ENCODE results near the gene ZFR.
"Not testable (repeated sequence)": the region's sequence is repeated elsewhere in the genome, so short reads cannot be mapped to it uniquely, and the experiment has no call there.

The ZFR gene

DNA sequence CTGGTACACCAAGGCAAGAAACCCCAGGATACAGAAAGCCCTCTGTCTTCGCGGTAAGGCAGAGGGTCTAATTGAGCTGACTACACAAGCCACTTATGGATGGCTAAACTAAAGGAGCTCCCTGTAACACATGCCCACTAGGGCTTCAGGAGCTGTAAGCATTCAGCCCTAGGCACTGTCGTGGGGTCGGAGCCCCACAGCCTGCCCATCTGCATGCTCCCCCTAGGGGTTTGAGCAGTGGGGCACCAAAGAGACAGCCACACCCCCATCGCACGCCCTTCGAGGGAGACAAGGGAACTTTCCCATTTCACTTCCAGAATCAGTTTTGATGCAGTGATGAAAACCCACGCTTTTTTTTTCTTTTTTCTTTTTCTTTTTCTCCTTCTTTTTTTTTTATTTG is 120.8 kb downstream of the ZFR start:
- no peak for FAIRE-seq
- DNase-seq (ENCODE audit: low spot score) = no peak

DNA sequence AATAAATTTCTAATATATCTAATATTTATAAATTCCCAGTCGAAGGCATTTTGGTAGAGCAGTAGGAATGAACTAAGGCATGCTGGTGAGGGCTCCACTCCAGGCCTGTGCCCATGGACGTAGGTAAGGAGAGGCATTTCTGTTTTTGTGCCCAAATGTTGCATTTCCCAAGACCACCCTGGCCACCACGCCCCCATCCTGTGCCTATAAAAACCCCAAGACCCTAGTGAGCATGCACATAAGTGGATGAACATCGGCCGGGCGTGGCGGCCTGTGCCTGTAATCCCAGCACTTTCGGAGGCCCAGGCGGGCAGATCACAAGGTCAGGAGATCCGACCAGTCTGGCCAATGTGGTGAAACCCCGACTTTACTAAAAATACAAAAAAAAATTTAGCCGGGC is 121.7 kb downstream of the ZFR start:
- FAIRE-seq = no peak
- DNase-seq (ENCODE audit: low spot score) = no peak

DNA sequence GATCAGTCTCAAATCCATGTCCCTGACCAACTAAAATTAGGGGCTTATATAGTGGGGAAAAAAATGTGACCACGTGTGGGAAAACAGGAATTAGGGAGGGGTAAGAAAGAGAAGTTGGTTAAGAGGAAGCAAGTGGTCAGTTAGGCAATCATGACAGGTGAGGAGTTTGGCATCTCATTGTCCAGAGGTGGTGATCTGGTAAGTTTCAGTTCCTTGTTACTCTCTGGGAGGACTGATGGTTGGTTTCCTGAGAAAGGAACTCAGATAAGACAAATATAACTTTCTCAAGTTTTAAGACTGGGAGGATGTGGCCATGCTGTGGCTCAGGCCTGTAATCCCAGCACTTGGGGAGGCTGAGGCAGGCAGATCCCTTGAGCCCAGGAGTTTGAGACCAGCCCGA is 122.8 kb downstream of the ZFR start:
- not testable (repeated sequence) for FAIRE-seq; DNase-seq (ENCODE audit: low spot score)

DNA sequence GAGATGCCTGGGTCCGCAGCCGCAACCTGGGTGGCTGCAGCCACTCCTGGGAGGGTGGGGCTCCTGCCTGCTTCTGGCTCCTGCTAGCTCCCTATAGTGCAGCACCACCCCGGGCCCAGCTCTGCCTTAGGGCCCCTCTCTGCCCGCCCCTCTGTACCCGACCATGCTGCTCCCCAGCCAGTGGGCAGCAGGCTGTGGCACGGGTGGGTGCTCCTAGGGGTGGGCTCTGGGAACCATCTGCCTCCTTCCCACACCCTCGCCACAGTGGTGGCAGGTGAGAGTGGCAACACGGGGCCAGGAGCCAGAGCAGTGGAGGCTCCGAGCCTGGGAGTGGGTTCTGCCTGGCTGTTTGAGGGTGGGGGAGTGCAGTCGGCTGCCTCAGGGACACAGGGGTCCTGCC is 124.0 kb downstream of the ZFR start:
- FAIRE-seq (peak; percentile 17), DNase-seq (ENCODE audit: low spot score) (no peak)

DNA sequence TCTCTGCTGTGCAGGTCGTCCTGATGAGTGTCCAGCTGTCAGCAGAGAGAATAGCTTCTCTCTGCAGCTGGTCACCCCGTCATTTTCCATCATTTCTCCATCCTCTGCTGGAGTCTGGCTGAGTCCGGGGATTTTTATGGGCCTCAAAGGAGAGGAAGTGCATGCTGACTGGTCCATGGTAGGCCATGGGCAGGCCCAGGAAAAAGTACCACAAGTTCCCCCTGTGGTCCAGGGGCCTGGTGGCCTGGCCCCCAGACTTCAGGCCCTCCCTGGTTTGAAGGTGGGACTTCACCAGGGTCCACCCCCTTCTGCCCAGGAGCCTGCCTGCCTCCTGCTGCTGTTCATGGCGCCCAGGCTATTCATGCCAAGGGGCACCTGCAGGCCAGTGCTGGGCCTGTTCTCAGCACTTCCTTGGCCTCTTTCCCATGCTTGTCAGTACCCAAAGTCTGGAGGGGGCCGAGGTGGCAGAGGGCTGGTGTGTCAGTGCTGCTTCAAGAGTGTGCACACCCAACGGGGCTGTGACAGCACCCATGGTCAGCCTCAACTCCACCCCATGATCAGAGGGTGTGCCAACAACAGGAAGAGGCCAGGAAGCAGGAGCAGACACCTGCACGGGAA is 124.5 kb downstream of the ZFR start:
- no peak for DNase-seq (ENCODE audit: low spot score)
- no peak for FAIRE-seq

DNA sequence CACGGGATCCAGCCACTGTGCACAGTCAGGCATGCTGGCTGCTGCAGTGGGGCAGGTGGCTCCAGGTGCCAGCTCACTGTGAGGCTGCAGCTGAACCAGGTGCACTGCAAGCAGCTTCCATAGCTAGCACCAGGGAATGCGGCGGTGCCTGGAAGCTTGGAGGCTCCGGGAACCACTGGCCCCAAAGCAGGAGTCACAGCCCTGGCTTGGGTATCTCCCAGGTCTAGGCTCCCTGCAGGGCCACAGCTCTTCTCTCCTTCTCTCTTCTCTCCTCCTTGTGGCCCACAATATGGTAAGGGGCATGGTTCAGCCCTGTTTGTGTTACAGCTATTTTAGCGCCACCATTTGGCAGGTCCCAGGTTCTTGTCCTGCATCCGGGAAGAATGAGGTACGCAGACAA is 125.1 kb downstream of the ZFR start:
- DNase-seq (ENCODE audit: low spot score) = no peak
- FAIRE-seq = no peak

DNA sequence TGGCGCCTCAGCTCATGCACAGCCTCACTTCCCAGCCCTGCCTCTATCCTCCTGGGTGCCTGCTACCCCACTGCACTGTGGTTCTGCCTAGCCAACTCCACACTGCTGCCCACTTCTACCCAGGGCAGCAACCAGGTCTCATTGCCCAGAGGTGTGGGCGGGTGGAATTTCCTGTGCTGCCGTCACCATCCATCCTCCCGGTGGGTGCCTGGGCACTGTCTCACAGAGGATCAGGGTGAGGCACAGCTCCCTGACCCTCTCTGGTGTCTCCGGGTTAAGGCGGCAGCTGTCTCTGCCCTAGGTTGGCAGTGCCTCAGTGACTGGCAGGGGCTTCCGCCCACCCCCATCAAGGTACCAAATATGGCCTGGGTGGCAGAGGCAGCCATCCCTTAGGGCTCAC is 127.5 kb downstream of the ZFR start:
- DNase-seq (ENCODE audit: low spot score) = no peak
- FAIRE-seq = no peak

DNA sequence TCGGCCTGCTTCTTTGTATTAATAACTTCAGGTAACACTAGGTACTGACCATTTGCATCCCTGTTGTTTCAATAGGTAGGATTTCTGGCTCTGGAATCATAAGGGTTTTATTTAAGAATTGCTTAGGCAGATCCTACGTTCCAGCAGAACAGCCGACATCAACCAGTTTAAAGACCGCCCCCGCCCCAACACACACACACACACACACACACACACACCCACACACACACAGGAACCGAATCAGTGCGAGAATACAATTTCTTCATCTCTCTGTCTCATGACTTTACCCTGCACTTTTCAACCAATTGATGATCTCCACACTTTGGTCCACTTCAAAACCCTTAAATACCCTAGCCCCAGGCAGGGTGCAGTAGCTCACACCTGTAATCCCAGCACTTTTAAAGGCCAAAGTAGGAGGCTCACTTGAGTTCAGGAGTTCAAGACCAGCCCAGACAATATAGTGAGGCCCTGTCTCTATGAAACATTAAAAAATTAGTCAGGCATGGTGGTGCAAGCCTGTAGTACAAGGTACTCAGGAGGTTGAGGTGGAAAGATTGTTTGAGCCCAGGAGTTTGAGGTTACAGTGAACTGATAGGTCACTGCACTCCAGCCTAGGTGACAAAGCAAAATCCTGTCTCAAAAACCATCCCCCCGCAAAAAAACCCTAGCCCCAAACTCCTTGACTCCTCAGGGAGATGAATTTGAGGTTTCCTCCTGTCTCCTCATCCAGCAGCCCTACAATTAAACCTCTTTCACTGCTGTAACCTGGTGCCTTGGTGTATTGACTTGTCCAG is 129.1 kb downstream of the ZFR start:
- FAIRE-seq (no peak), DNase-seq (ENCODE audit: low spot score) (no peak)

DNA sequence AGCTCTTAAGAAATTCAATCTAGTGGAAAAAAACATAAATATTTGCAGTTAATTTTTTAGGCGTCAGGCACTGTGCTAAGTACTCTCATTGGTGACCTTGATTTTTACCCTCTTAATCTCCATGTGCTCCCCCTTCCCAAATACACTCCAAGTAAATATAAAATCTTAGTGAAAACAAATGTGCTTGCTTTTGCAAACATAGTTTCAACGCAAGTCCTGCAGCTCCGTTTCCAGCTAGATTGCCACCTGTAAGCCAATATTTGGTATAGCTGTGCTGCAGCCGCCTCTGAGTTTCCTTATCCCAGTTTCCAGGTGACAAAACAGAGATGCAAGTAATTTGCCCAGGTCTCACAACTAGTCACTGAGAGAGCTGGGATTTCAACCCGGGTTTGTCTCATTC is 129.9 kb downstream of the ZFR start:
- DNase-seq (ENCODE audit: low spot score) (no peak), FAIRE-seq (no peak)

DNA sequence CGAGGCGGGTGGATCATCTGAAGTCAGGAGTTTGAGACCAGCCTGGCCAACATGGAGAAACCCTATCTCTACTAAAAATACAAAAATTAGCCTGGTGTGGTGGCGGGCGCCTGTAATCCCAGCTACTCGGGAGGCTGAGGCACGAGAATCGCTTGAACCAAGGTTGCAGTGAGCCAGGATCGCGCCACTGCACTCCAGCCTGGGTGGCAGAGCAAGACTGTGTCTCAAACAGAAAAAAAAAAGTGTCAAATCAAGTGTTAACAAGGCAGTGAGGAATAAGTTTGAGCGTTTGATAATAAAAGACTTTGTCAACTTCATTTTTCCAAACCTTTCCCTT is 130.4 kb downstream of the ZFR start:
- not testable (repeated sequence) for FAIRE-seq; DNase-seq (ENCODE audit: low spot score)

DNA sequence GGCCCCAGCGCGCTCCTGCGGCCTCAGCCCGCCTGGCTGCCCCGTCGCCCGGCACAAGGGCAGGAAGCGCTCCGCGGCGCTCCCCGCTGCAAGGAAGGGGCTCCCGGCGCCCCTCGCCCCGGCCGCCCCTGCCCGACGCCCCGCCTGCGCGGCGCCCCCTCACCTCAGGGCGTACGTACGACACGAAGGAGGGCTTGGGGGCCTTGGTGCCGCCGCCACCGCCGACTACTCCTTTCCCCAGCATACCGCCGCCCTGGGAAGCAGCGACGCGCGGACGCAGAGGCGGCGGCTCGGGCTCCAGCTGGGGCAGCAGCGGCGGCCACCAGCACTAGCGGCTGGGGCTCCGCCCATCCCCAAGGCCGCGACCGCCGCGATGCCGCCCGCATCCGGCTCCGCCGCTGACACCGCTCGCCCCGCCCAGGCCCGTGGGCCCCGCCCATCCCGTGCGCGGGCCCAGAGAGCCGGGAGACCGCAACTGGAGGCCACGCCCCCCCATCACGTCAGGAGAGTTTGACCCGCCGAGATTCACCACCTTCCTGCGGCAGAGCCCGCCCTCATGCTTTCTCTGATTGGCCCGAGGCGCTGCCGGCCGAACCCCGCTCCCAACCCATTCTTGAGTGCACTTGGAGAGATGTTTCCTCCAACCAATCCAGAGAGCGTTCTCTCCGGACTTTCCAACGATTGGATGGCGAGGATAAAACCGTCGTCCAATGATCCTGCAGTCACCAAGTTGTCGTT is 131.8 kb downstream of the ZFR start, which contains the start of gene MTMR12:
MTMR12 (minus strand) TSS at position 345 of the 738 bp plus-strand sequence; CDS start at position 244, 101 bp downstream.
- DNase-seq (ENCODE audit: low spot score) (peak; percentile 100), FAIRE-seq (peak; percentile 86)

DNA sequence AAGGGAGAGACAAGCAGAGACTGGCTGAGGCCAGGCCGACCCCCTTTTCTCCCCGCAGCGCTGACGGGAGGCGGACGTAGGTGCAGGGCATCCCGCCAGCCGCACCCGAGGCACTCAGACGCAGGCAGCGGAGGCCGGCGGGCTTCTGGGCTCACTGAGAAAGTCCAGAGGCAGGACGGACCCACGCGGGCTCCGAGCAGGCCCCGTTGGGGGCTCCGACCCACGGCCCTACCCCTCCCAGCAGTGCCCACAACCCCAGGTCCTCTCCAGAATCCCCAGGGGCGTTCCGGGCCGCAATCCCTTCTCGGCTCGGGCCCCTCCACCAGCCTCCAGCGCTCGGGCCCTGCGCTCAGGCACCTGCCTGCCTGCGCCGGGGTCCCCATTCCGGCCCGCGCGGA is 132.3 kb downstream of the ZFR start:
- DNase-seq (ENCODE audit: low spot score) = peak; percentile 72

DNA sequence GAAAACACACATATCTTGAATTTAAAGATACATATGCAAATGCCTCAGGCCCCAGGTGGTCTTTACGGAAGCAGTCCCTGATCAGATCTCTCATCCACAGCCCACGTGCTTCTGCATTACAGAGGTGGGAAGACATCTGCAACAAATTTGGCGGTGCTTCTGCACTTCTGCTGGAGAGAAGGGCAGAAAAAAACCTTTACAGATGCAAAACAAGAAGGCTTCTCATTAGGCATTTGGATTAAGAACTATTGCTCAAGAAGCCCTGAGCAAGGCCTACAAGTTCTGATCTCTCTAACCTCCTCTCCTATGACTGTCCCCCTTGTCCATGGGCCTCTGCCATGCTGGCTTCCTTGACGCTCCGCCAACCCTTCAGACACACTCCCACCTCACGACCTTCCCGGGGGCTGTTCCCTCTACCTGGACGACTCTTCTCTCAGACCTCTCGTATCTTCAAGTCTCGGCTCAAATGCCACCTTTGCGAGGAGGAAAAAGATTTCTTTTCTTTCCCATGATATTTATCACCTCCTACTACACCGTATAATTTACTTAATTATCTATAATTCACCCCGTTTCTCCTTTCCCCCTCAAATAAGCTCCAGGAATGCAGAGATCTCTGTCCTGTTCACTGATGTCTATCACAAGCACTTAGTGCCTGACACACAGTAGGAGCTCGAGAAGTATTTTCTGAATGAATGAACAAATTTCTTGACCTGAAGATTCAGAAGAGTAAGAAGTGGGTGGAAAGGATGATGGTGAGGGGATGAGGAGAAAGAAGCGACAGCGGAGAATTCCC is 132.9 kb downstream of the ZFR start:
- FAIRE-seq = no peak
- no peak for DNase-seq (ENCODE audit: low spot score)

More for the DNA sequence above, 132.3 kb downstream of the ZFR start:
- no peak for FAIRE-seq

DNA sequence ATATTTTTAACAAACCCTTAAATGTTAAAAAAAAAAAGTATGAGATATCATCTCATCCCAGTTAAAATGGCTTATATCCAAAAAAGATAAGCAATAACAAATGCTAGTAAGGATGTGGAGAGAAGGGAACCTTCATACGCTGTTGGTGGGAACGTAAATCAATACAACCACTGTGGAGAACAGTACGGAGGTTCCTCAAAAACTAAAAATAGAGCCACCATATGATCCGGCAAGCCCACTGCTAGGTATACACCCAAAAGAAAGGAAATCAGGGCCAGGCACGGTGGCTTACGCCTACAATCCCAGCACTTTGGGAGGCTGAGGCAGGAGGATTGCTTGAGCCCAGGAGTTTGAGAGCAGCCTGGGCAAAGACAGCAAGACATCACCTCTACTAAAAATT is 134.8 kb downstream of the ZFR start:
- no peak for DNase-seq (ENCODE audit: low spot score)
- FAIRE-seq = no peak

DNA sequence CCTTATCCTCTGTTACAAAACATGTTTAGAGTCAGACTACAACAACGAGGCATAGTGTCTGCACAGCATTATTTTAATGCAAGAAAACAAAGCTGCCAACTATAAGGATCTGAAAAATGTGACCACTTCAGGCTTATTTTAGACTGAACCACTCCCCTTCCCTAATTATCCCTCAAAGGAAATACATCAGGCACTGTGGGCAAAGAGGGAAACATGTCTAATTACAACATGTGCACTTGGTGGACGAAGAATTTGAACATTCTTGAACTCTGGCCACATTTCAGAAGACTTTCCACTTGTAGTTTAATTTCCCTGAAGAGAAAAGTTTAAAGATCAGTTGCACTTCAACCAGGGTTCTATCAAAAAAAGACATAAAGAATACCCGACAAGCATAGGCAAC is 135.6 kb downstream of the ZFR start:
- DNase-seq (ENCODE audit: low spot score) (no peak), FAIRE-seq (no peak)

DNA sequence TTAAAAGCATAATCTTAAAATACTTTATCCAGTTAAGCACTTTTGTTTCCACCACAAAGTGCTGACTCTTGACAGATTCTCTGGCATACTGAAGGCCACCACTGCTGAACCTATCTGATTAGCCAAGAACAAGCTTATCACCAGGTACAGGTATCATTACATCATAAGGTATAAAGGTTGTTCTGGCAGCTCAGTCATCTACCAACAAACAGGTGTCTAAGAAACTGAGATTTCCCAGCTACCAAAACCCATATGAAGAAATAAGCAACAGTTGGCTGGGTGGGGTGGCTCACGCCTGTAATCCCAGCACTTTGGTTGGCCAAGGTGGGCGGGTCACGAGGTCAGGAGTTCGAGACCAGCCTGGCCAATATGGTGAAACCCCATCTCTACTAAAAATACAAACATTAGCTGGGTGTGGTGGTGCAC is 136.8 kb downstream of the ZFR start:
- no peak for FAIRE-seq
- DNase-seq (ENCODE audit: low spot score) = no peak

DNA sequence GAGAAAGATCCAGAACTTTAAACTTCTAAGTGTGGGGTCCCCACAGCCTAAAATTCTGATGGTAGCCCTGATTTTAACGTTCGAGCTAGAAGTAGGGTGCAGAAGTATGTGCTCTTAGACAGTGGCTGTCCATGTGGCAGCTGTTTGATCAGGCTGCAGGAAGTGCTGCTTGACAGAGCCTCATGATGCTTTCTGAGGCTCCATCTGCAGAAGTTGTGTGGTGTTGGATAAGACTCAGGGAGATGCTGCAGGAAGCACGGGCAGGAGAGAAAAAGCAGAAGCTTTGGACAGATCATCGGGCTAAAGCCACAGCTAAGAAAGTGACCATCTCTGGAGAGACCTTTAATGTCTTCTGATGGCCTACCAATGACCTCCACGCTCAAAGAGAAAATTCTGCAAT is 139.9 kb downstream of the ZFR start:
- DNase-seq (ENCODE audit: low spot score) = no peak
- no peak for FAIRE-seq
